ENCODE results near the gene ZNF777. TPM values are rescaled to one million over a fixed set of nuclear protein-coding genes. Genes with fewer than 3 reads are reported as not detected.

ZNF777 gene
- total and polyA plus RNA-seq, 2 experiments from 2014 or later = 2.8 to 7.9 TPM

GRCh38 chr7:149433124-149433523, 27.7 kb downstream of the ZNF777 start:
- H3K36me3 Mint-ChIP-seq (ENCODE audit: low read depth) = peaks cover 33% of the 10 kb centered on the region
- H3K36me3 ChIP-seq (ENCODE audit: insufficient read depth) = no peaks in the 10 kb centered on the region

More at GRCh38 chr7:149433124-149433523, 27.7 kb downstream of the ZNF777 start:
- H3K4me1 ChIP-seq (ENCODE audit: insufficient read depth) = peaks cover 4% of the 10 kb centered on the region; the same call in 1 of the 2 replicates
- Mint-ChIP-seq H3K4me3 (peak overlapping the region; percentile 48; the same call in 1 of the 3 replicates), H3K27me3 (ENCODE audit: insufficient read depth, low read depth, poor library complexity) (peaks cover 13% of the 10 kb centered on the region), H3K27ac (no peak overlapping the region), H3K4me1 (peaks cover 13% of the 10 kb centered on the region), H3K9me3 (no peaks in the 10 kb centered on the region)
- peaks cover 48% of the 10 kb centered on the region for H3K27me3 ChIP-seq (ENCODE audit: insufficient read depth)
- peaks cover 4% of the 10 kb centered on the region; the same call in 1 of the 2 replicates for H4K20me1 ChIP-seq (replicated peaks; ENCODE audit: insufficient read depth)
- ATAC-seq = no peak
- peak overlapping the region; percentile 59; the same call in 1 of the 2 replicates for H3K4me3 ChIP-seq
- H2AFZ ChIP-seq = no peak overlapping the region
- no peak for TF ChIP-seq ETS1 (IDR thresholded peaks at IDR 0.05)
- TF ChIP-seq EZH2 (IDR thresholded peaks at IDR 0.05; ENCODE audit: low read depth, unreplicated experiment) = no peak
- no peak for TF ChIP-seq REST (IDR thresholded peaks at IDR 0.05; ENCODE audit: unreplicated experiment)
- TF ChIP-seq NANOG (IDR thresholded peaks at IDR 0.05; ENCODE audit: borderline replicate concordance) = no peak
- TF ChIP-seq ZNF114 (CRISPR knock-in tag; IDR thresholded peaks at IDR 0.05) = no peak
- no peak for TF ChIP-seq STAT1 (IDR thresholded peaks at IDR 0.05; ENCODE audit: unreplicated experiment)
- DNase-seq (ENCODE audit: low spot score) = no peak
- H3K79me2 ChIP-seq (replicated peaks; ENCODE audit: insufficient read depth) = no peaks in the 10 kb centered on the region
- peak overlapping the region; percentile 77; the same call in 1 of the 2 replicates for H3K4me2 ChIP-seq
- H3K27ac ChIP-seq (ENCODE audit: low read depth) = no peak overlapping the region
- no peaks in the 10 kb centered on the region for H3F3A ChIP-seq (replicated peaks; ENCODE audit: low read depth)
- no peaks in the 10 kb centered on the region for H3K9me2 ChIP-seq (ENCODE audit: insufficient read depth)

Data from GM23338 (cell line).